Neural cell (in vitro differentiated cells): ENCODE measurements around the gene ACBD5.

Experiments
- CTCF ChIP-seq: fragments of 450-650 bp; IDR thresholded peaks from 2 replicates; pipeline ENCODE4 v1.5.1; 2014; ENCODE audit warnings: antibody characterized with exemption, mild to moderate bottlenecking, moderate library complexity; ENCODE audit not compliant: poor library complexity, severe bottlenecking
- EZH2 ChIP-seq: fragments of 200-600, 300-800 bp; shearing (Covaris generic), sonication (generic); IDR thresholded peaks from 2 replicates; pipeline ENCODE4 v1.6.1; 2014; ENCODE audit warnings: antibody characterized with exemption, low read length, borderline replicate concordance, mild to moderate bottlenecking; ENCODE audit not compliant: insufficient read depth, poor library complexity, severe bottlenecking

- no peak for TF ChIP-seq CTCF
- TF ChIP-seq EZH2, result no peak
These were observed 6.8 kb upstream of the ACBD5 start for GRCh38 chr10:27247441-27247840.
